Measurements from ENCODE around the gene RBM14.

DNA sequence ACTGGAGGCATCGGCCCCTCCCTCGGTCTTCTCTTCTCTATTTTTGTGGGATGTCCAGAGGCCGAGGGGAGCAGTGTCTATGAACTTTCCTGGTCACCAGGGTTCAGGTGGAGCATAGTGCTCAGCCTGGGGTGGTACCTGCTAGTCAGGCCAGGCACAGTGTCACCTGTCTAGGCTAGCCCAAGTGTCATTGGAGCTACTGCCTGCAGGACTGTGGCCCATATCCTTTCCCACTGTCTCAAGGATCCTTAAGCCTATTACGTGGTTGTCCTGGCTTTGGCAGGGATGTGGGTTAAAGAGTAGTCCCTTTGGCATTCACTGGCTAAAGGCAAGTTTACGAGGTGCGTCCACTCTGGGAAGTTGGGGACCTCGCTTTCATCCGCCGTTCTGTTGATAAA lies 9.3 kb downstream of the RBM14 start:
- TF ChIP-seq, protein P1, sequence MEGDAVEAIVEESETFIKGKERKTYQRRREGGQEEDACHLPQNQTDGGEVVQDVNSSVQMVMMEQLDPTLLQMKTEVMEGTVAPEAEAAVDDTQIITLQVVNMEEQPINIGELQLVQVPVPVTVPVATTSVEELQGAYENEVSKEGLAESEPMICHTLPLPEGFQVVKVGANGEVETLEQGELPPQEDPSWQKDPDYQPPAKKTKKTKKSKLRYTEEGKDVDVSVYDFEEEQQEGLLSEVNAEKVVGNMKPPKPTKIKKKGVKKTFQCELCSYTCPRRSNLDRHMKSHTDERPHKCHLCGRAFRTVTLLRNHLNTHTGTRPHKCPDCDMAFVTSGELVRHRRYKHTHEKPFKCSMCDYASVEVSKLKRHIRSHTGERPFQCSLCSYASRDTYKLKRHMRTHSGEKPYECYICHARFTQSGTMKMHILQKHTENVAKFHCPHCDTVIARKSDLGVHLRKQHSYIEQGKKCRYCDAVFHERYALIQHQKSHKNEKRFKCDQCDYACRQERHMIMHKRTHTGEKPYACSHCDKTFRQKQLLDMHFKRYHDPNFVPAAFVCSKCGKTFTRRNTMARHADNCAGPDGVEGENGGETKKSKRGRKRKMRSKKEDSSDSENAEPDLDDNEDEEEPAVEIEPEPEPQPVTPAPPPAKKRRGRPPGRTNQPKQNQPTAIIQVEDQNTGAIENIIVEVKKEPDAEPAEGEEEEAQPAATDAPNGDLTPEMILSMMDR (IDR thresholded peaks at IDR 0.05): no peak
- no peak for TF ChIP-seq POLR2A (IDR thresholded peaks at IDR 0.05)
